Suprapubic skin (tissue), 4 donors: ENCODE results near the gene TSPAN15. TPM values are rescaled to one million over a fixed set of nuclear protein-coding genes. Genes with fewer than 3 reads are reported as not detected.
A peak's percentile ranks its signal among the peaks of the same experiment; 100 is the strongest.

ENCODE experiments used
- DNase-seq, 2 donors: peaks; one replicate each; pipeline ENCODE4 v3.0.0-alpha.2; 2019; ENCODE audit warnings: low spot score in 2 of 2
- H3K27ac ChIP-seq: fragments of 200-600 bp; sonication (generic); one replicate; pipeline ENCODE4 v1.5.1; 2019
- H3K27me3 ChIP-seq: fragments of 200-600 bp; sonication (generic); one replicate; pipeline ENCODE4 v1.5.1; 2019
- H3K36me3 ChIP-seq: fragments of 200-600 bp; sonication (generic); one replicate; pipeline ENCODE4 v1.5.1; 2019
- H3K4me1 ChIP-seq: fragments of 200-600 bp; sonication (generic); one replicate; pipeline ENCODE4 v1.5.1; 2019
- H3K4me3 ChIP-seq: fragments of 200-600 bp; sonication (generic); one replicate; pipeline ENCODE4 v1.5.1; 2019; ENCODE audit warnings: mild to moderate bottlenecking
- H3K9me3 ChIP-seq: fragments of 200-600 bp; sonication (generic); one replicate; pipeline ENCODE4 v1.5.1; 2019
- CTCF ChIP-seq, 2 donors: fragments of 200-600 bp in 1 of 2; fragments of 450-650 bp in 1 of 2; sonication (generic) in 1 of 2; IDR thresholded peaks; one replicate each; pipeline ENCODE4 v1.5.1; 2016 to 2019; ENCODE audit warnings: antibody characterized with exemption in 2 of 2, mild to moderate bottlenecking in 1 of 2, moderate library complexity in 1 of 2
- EP300 ChIP-seq: sonication (generic); formaldehyde crosslinking; IDR thresholded peaks from one replicate; pipeline ENCODE4 v1.6.1; 2017; ENCODE audit warnings: antibody characterized with exemption
- POLR2A ChIP-seq, 2 donors: fragments of 450-650 bp; IDR thresholded peaks; one replicate each; pipeline ENCODE4 v1.6.1; 2017; ENCODE audit warnings: antibody characterized with exemption in 2 of 2, mild to moderate bottlenecking in 2 of 2, moderate library complexity in 2 of 2
- POLR2AphosphoS5 ChIP-seq, 3 donors: sonication (generic); formaldehyde crosslinking; IDR thresholded peaks; one replicate each; pipeline ENCODE4 v1.6.1; 2017; ENCODE audit warnings: antibody characterized with exemption in 3 of 3
- WGBS: methylation state at CpG from one replicate; pipeline ENCODE4 v1.1.5; 2018; 5-methylcytosine and 5-hydroxymethylcytosine counted together
- total RNA-seq, 4 donors: library from RNA; depleted of rRNA; stranded (reverse); fragments of >200 nt; gene quantifications; one replicate each; pipeline ENCODE4 v1.1.0, GENCODE V29; 2016

TSPAN15 gene
- total RNA-seq, 4 donors from 2014 or later, result 4.0 to 18.1 (median 11.7) TPM

- DNase-seq, result no peak
- no peaks in the 10 kb centered on the region for H3K36me3 ChIP-seq
- H3K9me3 ChIP-seq, result no peaks in the 10 kb centered on the region
- no peak overlapping the region for H3K4me3 ChIP-seq
- H3K4me1 ChIP-seq, result peaks cover 33% of the 10 kb centered on the region
- 48% methylated on average over 8 of the region's 9 CpGs for WGBS
- TF ChIP-seq POLR2A (IDR thresholded peaks at IDR 0.05), result no peak
- TF ChIP-seq EP300, result no peak
- TF ChIP-seq CTCF (IDR thresholded peaks at IDR 0.05), result no peak
- TF ChIP-seq POLR2AphosphoS5 (IDR thresholded peaks at IDR 0.05), result no peak
- H3K27ac ChIP-seq, result peak overlapping the region; percentile 50
- peaks cover 4% of the 10 kb centered on the region for H3K27me3 ChIP-seq
Observed at GRCh38 chr10:69474742-69475432, 23.6 kb downstream of the TSPAN15 start.

- TF ChIP-seq EP300, result no peak
- TF ChIP-seq CTCF (IDR thresholded peaks at IDR 0.05), result no peak
- TF ChIP-seq POLR2A (IDR thresholded peaks at IDR 0.05), result no peak
- no peak for TF ChIP-seq POLR2AphosphoS5 (IDR thresholded peaks at IDR 0.05)
- Histone ChIP-seq H3K27ac (no peak overlapping the region), H3K4me1 (peaks cover 37% of the 10 kb centered on the region)
Observed at GRCh38 chr10:69475433-69475830, 24.2 kb downstream of the TSPAN15 start.

GRCh38 chr10:69477968-69478597, 26.8 kb downstream of the TSPAN15 start:
- H3K27ac ChIP-seq, result no peak overlapping the region
- WGBS, result 84% methylated on average over 8 of the region's 8 CpGs
- no peak for DNase-seq
- no peaks in the 10 kb centered on the region for H3K36me3 ChIP-seq
- no peak overlapping the region for H3K4me3 ChIP-seq
- no peaks in the 10 kb centered on the region for H3K9me3 ChIP-seq
- H3K27me3 ChIP-seq, result peaks cover 4% of the 10 kb centered on the region
- peaks cover 44% of the 10 kb centered on the region for H3K4me1 ChIP-seq
- TF ChIP-seq POLR2AphosphoS5 (IDR thresholded peaks at IDR 0.05), result no peak
- TF ChIP-seq EP300, result no peak
- no peak for TF ChIP-seq CTCF (IDR thresholded peaks at IDR 0.05)
- no peak for TF ChIP-seq POLR2A (IDR thresholded peaks at IDR 0.05)

More at GRCh38 chr10:69475433-69475830, 24.2 kb downstream of the TSPAN15 start:
- DNase-seq, result no peak
- Histone ChIP-seq H3K4me3 (no peak overlapping the region), H3K9me3 (no peaks in the 10 kb centered on the region), H3K27me3 (peaks cover 4% of the 10 kb centered on the region), H3K36me3 (no peaks in the 10 kb centered on the region)
- 81% methylated on average over 2 of the region's 2 CpGs for WGBS

GRCh38 chr10:69479240-69480067, 28.2 kb downstream of the TSPAN15 start:
- Histone ChIP-seq H3K4me3 (no peak overlapping the region), H3K9me3 (no peaks in the 10 kb centered on the region), H3K4me1 (peaks cover 37% of the 10 kb centered on the region), H3K36me3 (no peaks in the 10 kb centered on the region), H3K27me3 (peaks cover 3% of the 10 kb centered on the region), H3K27ac (peak overlapping the region; percentile 52)
- TF ChIP-seq POLR2AphosphoS5 (IDR thresholded peaks at IDR 0.05), result no peak
- TF ChIP-seq EP300, result no peak
- TF ChIP-seq CTCF (IDR thresholded peaks at IDR 0.05), result no peak
- TF ChIP-seq POLR2A (IDR thresholded peaks at IDR 0.05), result no peak
- DNase-seq, result no peak
- 71% methylated on average over 5 of the region's 7 CpGs for WGBS

- no peak for DNase-seq
- peaks cover 31% of the 10 kb centered on the region for H3K4me1 ChIP-seq
- H3K27ac ChIP-seq, result peak overlapping the region; percentile 52
- H3K4me3 ChIP-seq, result no peak overlapping the region
- no peaks in the 10 kb centered on the region for H3K9me3 ChIP-seq
- no peaks in the 10 kb centered on the region for H3K27me3 ChIP-seq
- TF ChIP-seq POLR2A (IDR thresholded peaks at IDR 0.05) (no peak), POLR2AphosphoS5 (IDR thresholded peaks at IDR 0.05) (no peak), CTCF (IDR thresholded peaks at IDR 0.05) (no peak), EP300 (no peak)
- no peaks in the 10 kb centered on the region for H3K36me3 ChIP-seq
- WGBS, result 56% methylated on average over 1 of the region's 1 CpG
Observed at GRCh38 chr10:69480068-69480412, 28.8 kb downstream of the TSPAN15 start.
